Panc1 (cell line): ENCODE measurements around the gene MACROD2. TPM values are rescaled to one million over a fixed set of nuclear protein-coding genes. Genes with fewer than 3 reads are reported as not detected.

Source experiments
- ATAC-seq: fragments of 200-7000 bp; cut with Tn5 transposase; 2 replicates; pipeline ENCODE4 v1.9.1; 2020; ENCODE audit warnings: mild to moderate bottlenecking, moderate library complexity
- BruUV-seq: library from RNA; stranded (reverse); fragments of 400-500 nt; replicated peaks from 2 replicates; lab custom pipeline; 2021; lab: Mats Ljungman, UMichigan
- CTCF ChIA-PET: fragments of 300-600 bp; sonication (Branson Sonifier 250); formaldehyde crosslinking; loops from one replicate; lab custom pipeline; 2022; ENCODE audit warnings: antibody characterized with exemption; lab: Charles Lee
- POLR2A ChIA-PET: fragments of 300-600 bp; sonication (Branson Sonifier 250); formaldehyde crosslinking; loops from one replicate; lab custom pipeline; 2022; ENCODE audit warnings: antibody characterized with exemption; lab: Charles Lee
- DNase-seq: peaks from one replicate; pipeline ENCODE4 v3.0.0-alpha.2; 2010; ENCODE audit warnings: low read depth, low spot score
- H3K27ac ChIP-seq: 2 replicates; pipeline ENCODE4 v1.5.1; 2011; ENCODE audit warnings: mild to moderate bottlenecking, low read length, inconsistent platforms
- H3K27me3 ChIP-seq: fragments of 200-500 bp; sonication (Bioruptor generic); 2 replicates; pipeline ENCODE4 v1.6.0; 2014; ENCODE audit warnings: low read length, inconsistent platforms; ENCODE audit not compliant: control insufficient read depth, insufficient read depth
- H3K36me3 ChIP-seq: fragments of 200-500 bp; sonication (Bioruptor generic); 2 replicates; pipeline ENCODE4 v1.5.1; 2014; ENCODE audit warnings: inconsistent platforms, mild to moderate bottlenecking, low read length, moderate library complexity; ENCODE audit not compliant: control insufficient read depth, insufficient read depth
- H3K4me1 ChIP-seq: 2 replicates; pipeline ENCODE4 v1.5.1; 2011; ENCODE audit warnings: inconsistent platforms, mild to moderate bottlenecking, low read length, moderate library complexity; ENCODE audit not compliant: control insufficient read depth, insufficient read depth
- H3K4me3 ChIP-seq, 2 experiments: 2 replicates each; pipeline ENCODE4 v1.5.1; 2011 to 2012; ENCODE audit warnings: low read depth in 2 of 2, low read length in 2 of 2, mild to moderate bottlenecking in 2 of 2, inconsistent platforms in 1 of 2, moderate library complexity in 1 of 2
- H3K9me3 ChIP-seq: fragments of 200-500 bp; sonication (Bioruptor generic); 2 replicates; pipeline ENCODE4 v1.5.1; 2014; ENCODE audit warnings: low read depth, mild to moderate bottlenecking, inconsistent platforms, low read length, moderate library complexity; ENCODE audit not compliant: control insufficient read depth, insufficient read depth
- CTCF ChIP-seq: fragments of 450-650 bp; IDR thresholded peaks from 2 replicates; pipeline ENCODE4 v1.5.1; 2017; ENCODE audit warnings: mild to moderate bottlenecking
- POLR2AphosphoS5 ChIP-seq: IDR thresholded peaks from 2 replicates; pipeline ENCODE4 v1.6.1; 2012; ENCODE audit warnings: mild to moderate bottlenecking, low read depth, low read length, moderate library complexity
- REST ChIP-seq, 2 experiments: IDR thresholded peaks; 2 replicates each; pipeline ENCODE4 v1.6.1; 2011 to 2012; ENCODE audit warnings: low read depth in 2 of 2, control low read depth in 1 of 2, low read length in 1 of 2, mild to moderate bottlenecking in 1 of 2, moderate library complexity in 1 of 2; ENCODE audit not compliant: insufficient read depth in 1 of 2
- SIN3A ChIP-seq: IDR thresholded peaks from 2 replicates; pipeline ENCODE4 v1.6.1; 2012; ENCODE audit warnings: low read depth, mild to moderate bottlenecking, low read length, moderate library complexity, borderline replicate concordance; ENCODE audit not compliant: insufficient read depth
- TCF7L2 ChIP-seq: IDR thresholded peaks from 2 replicates; pipeline ENCODE4 v1.6.1; 2011; ENCODE audit warnings: mild to moderate bottlenecking, low read depth, low read length, inconsistent platforms
- in situ Hi-C: cut with HindIII; loops from 2 replicates; pipeline ENCODE4 v1.10.0; 2016; ENCODE audit warnings: low sequenced_read_pairs, low pct_unique_long_range_greater_than_20kb
- intact Hi-C: fragments of 100-400 bp; cut with micrococcal nuclease; formaldehyde crosslinking; loops from one replicate; pipeline ENCODE4 v1.10.0; 2022; ENCODE audit not compliant: unreplicated experiment
- total RNA-seq: library from RNA; stranded (reverse); gene quantifications from one replicate; pipeline ENCODE4 v1.2.1, GENCODE V29; 2021; ENCODE audit not compliant: unreplicated experiment

MACROD2 gene
- total RNA-seq, 1 experiment from 2014 or later, result 1.2 TPM

GRCh38 chr20:15632680-15633079 is 1637.4 kb downstream of the MACROD2 start:
- no peaks in the 10 kb centered on the region for H3K4me1 ChIP-seq
- in situ Hi-C loops, result no loop called here
- H3K36me3 ChIP-seq, result no peaks in the 10 kb centered on the region
- no peak for TF ChIP-seq SIN3A
- no peak for TF ChIP-seq CTCF
- no peak for TF ChIP-seq TCF7L2
- TF ChIP-seq REST (IDR thresholded peaks at IDR 0.05; ENCODE audit: insufficient read depth in 1 of 2, low read depth in 2 of 2, low read length in 1 of 2), result no peak
- ChIA-PET POLR2A (no interaction called here), CTCF (no interaction called here)
- no peaks in the 10 kb centered on the region for H3K27me3 ChIP-seq
- no peaks in the 10 kb centered on the region for H3K9me3 ChIP-seq
- no peak for ATAC-seq
- BruUV-seq, result no TSS peak
- no peak overlapping the region for H3K4me3 ChIP-seq
- H3K27ac ChIP-seq, result no peak overlapping the region
- no peak for DNase-seq
- intact Hi-C loops, result no loop called here

- BruUV-seq, result no TSS peak
- H3K4me1 ChIP-seq, result no peaks in the 10 kb centered on the region
- no peaks in the 10 kb centered on the region for H3K27me3 ChIP-seq
- intact Hi-C loops (no loop called here), in situ Hi-C loops (no loop called here)
- no peak overlapping the region for H3K4me3 ChIP-seq
- TF ChIP-seq TCF7L2 (no peak), REST (IDR thresholded peaks at IDR 0.05; ENCODE audit: insufficient read depth in 1 of 2, low read depth in 2 of 2, low read length in 1 of 2) (no peak), POLR2AphosphoS5 (no peak), CTCF (no peak), SIN3A (no peak)
- no peak overlapping the region for H3K27ac ChIP-seq
- no peaks in the 10 kb centered on the region for H3K9me3 ChIP-seq
- DNase-seq (no peak), ATAC-seq (no peak)
- ChIA-PET CTCF (no interaction called here), POLR2A (no interaction called here)
- H3K36me3 ChIP-seq, result no peaks in the 10 kb centered on the region
Measured at GRCh38 chr20:15634102-15634501, 1638.8 kb downstream of the MACROD2 start.
